HepG2 (cell line): ENCODE measurements around the gene RING1. TPM values are rescaled to one million over a fixed set of nuclear protein-coding genes. Genes with fewer than 3 reads are reported as not detected.
A peak's percentile ranks its signal among the peaks of the same experiment; 100 is the strongest.

Source experiments
- AGO1 ChIP-seq: fragments of 200-400 bp; formaldehyde crosslinking; IDR thresholded peaks from 2 replicates; pipeline ENCODE4 v1.6.1; 2017; ENCODE audit warnings: mild to moderate bottlenecking, low read depth, low read length, moderate library complexity; ENCODE audit not compliant: poor library complexity, severe bottlenecking
- ATRX ChIP-seq: sonication (generic); formaldehyde crosslinking; IDR thresholded peaks from 2 replicates; pipeline ENCODE4 v1.4.0; 2020; ENCODE audit warnings: missing genetic modification reagents, borderline replicate concordance
- BRCA1 ChIP-seq: sonication (generic); formaldehyde crosslinking; IDR thresholded peaks from 2 replicates; pipeline ENCODE4 v1.4.0; 2020; ENCODE audit warnings: missing genetic modification reagents
- EZH2 ChIP-seq: conservative IDR thresholded peaks from 2 replicates; pipeline ENCODE4 v1.6.1; 2012; ENCODE audit warnings: mild to moderate bottlenecking, low read depth, low read length, moderate library complexity
- KDM2A ChIP-seq: sonication (generic); formaldehyde crosslinking; IDR thresholded peaks from 2 replicates; pipeline ENCODE4 v1.4.0; 2020; ENCODE audit warnings: low read depth, missing genetic modification reagents, borderline replicate concordance
- MXD4 ChIP-seq: IDR thresholded peaks from 2 replicates; pipeline ENCODE4 v1.6.1; 2016; ENCODE audit warnings: mild to moderate bottlenecking, missing biosample characterization, missing genetic modification reagents
- MYC ChIP-seq: sonication (generic); formaldehyde crosslinking; IDR thresholded peaks from 2 replicates; pipeline ENCODE4 v1.9.0; 2021; ENCODE audit warnings: missing genetic modification reagents, borderline replicate concordance
- NFKB2 ChIP-seq: sonication (generic); formaldehyde crosslinking; IDR thresholded peaks from 2 replicates; pipeline ENCODE4 v1.4.0; 2020; ENCODE audit warnings: missing genetic modification reagents, borderline replicate concordance
- ZNF17 ChIP-seq: sonication (generic); formaldehyde crosslinking; IDR thresholded peaks from 2 replicates; pipeline ENCODE4 v1.5.0; 2020; ENCODE audit warnings: mild to moderate bottlenecking, missing genetic modification reagents
- ZNF484 ChIP-seq: sonication (generic); formaldehyde crosslinking; IDR thresholded peaks from 2 replicates; pipeline ENCODE4 v1.5.1; 2020; ENCODE audit warnings: mild to moderate bottlenecking, low read depth, missing genetic modification reagents, borderline replicate concordance
- ZNF550 ChIP-seq: sonication (generic); formaldehyde crosslinking; IDR thresholded peaks from 2 replicates; pipeline ENCODE4 v1.4.0; 2020; ENCODE audit warnings: mild to moderate bottlenecking, missing genetic modification reagents, borderline replicate concordance
- ZNF615 ChIP-seq: sonication (generic); formaldehyde crosslinking; IDR thresholded peaks from 2 replicates; pipeline ENCODE4 v1.5.0; 2020; ENCODE audit warnings: mild to moderate bottlenecking, missing genetic modification reagents, borderline replicate concordance
- ZNF713 ChIP-seq: sonication (generic); formaldehyde crosslinking; IDR thresholded peaks from 2 replicates; pipeline ENCODE4 v1.4.0; 2020; ENCODE audit warnings: mild to moderate bottlenecking, missing genetic modification reagents
- polyA plus RNA-seq, 8 experiments: library from polyadenylated mRNA; depleted of rRNA in 3 of 8; stranded (reverse) in 7 of 8; unstranded in 1 of 8; fragments of >200 nt; fragmentation: Illumina TruSeq in 4 of 8; extraction: Trizol in 4 of 8; gene quantifications; 2 replicates each; pipeline versions ENCODE4 v1.2.1 to v1.2.3, GENCODE V29; 2011 to 2016; ENCODE audit warnings: low read depth in 4 of 8, missing spikeins in 1 of 8, mixed read lengths in 1 of 8; ENCODE audit not compliant: insufficient read depth in 1 of 8
- total RNA-seq, 5 experiments: library from RNA; depleted of rRNA; stranded (reverse); fragments of >200 nt; fragmentation: Illumina TruSeq; extraction: Trizol; gene quantifications; 2 replicates each; pipeline ENCODE4 v1.2.3, GENCODE V29; 2016; ENCODE audit warnings: low read depth in 1 of 5
- TF ChIP-seq, protein P1 (sequence below): sonication (generic); formaldehyde crosslinking; IDR thresholded peaks from 2 replicates; pipeline ENCODE4 v1.4.0; 2020; ENCODE audit warnings: missing genetic modification reagents, mild to moderate bottlenecking, borderline replicate concordance
- TF ChIP-seq, protein P2 (sequence below): sonication (generic); formaldehyde crosslinking; IDR thresholded peaks from 2 replicates; pipeline ENCODE4 v1.4.0; 2020; ENCODE audit warnings: missing genetic modification reagents
- TF ChIP-seq, protein P3 (sequence below): sonication (generic); formaldehyde crosslinking; IDR thresholded peaks from 2 replicates; pipeline ENCODE4 v1.9.0; 2021; ENCODE audit warnings: missing genetic modification reagents, borderline replicate concordance
- TF ChIP-seq, protein P4 (sequence below): sonication (generic); IDR thresholded peaks from 2 replicates; pipeline ENCODE4 v1.6.1; 2016; ENCODE audit warnings: low read depth, borderline replicate concordance
- TF ChIP-seq, protein P5 (sequence below): IDR thresholded peaks from 2 replicates; pipeline ENCODE4 v1.6.1; 2012; ENCODE audit warnings: low read depth, low read length, improper control_type of control experiment

The RING1 gene
- total and polyA plus RNA-seq, 2 of the 13 experiments (the other 11 are each of a cell fraction or from before 2014, with no cell fraction given): 23.9 to 33.6 TPM

DNA sequence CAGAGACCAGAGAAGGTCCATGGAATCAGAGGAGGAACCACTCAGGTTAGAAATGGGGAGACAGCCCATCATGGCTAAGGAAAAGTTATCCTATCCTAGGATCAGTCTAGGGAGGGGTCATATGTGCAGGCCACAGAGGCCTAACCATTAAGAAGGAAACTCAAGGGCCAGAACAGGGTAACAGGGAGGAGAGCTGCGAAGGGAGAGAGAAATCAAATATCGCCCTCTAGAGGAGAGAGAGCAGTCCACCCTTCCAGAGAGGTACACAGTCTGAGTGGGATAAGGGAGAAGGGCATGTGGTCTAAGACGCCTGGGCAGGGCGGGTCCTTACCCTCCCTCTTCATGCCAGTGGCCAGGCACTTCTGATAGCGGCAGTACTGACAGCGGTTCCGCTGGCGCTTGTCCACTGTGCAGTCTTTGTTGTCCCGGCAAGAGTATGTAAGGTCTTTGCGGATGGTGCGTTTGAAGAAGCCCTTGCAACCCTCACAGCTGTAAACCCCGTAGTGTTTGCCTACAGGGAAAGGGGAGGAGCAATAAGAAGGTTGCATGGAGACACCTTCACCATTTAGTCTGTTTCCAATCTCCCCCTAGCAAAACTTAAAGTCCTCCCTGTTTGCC lies 10.8 kb upstream of the RING1 start (continued):
- TF ChIP-seq MYC (CRISPR knock-in tag) (no peak), ZNF17 (no peak), KDM2A (CRISPR knock-in tag) (peak; percentile 43; the same call in 1 of the 2 replicates), ZNF550 (CRISPR knock-in tag) (no peak), AGO1 (no peak), NFKB2 (no peak), BRCA1 (CRISPR knock-in tag) (no peak), ZNF484 (CRISPR knock-in tag) (no peak), ZNF615 (CRISPR knock-in tag) (no peak), EZH2 (no peak), MXD4 (CRISPR knock-in tag) (0 out of 2 replicates have a peak, but pooled peaks have one; percentile 25), ZNF713 (no peak), ATRX (CRISPR knock-in tag) (no peak)
- TF ChIP-seq, protein P1, sequence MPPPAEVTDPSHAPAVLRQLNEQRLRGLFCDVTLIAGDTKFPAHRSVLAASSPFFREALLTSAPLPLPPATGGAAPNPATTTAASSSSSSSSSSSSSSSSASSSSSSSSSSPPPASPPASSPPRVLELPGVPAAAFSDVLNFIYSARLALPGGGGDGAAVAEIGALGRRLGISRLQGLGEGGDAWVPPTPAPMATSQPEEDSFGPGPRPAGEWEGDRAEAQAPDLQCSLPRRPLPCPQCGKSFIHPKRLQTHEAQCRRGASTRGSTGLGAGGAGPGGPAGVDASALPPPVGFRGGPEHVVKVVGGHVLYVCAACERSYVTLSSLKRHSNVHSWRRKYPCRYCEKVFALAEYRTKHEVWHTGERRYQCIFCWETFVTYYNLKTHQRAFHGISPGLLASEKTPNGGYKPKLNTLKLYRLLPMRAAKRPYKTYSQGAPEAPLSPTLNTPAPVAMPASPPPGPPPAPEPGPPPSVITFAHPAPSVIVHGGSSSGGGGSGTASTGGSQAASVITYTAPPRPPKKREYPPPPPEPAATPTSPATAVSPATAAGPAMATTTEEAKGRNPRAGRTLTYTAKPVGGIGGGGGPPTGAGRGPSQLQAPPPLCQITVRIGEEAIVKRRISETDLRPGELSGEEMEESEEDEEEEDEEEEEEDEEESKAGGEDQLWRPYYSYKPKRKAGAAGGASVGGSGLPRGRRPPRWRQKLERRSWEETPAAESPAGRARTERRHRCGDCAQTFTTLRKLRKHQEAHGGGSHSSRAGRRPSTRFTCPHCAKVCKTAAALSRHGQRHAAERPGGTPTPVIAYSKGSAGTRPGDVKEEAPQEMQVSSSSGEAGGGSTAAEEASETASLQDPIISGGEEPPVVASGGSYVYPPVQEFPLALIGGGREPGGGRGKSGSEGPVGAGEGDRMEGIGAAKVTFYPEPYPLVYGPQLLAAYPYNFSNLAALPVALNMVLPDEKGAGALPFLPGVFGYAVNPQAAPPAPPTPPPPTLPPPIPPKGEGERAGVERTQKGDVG (CRISPR knock-in tag): 0 out of 2 replicates have a peak, but pooled peaks have one; percentile 51
- TF ChIP-seq, protein P2, sequence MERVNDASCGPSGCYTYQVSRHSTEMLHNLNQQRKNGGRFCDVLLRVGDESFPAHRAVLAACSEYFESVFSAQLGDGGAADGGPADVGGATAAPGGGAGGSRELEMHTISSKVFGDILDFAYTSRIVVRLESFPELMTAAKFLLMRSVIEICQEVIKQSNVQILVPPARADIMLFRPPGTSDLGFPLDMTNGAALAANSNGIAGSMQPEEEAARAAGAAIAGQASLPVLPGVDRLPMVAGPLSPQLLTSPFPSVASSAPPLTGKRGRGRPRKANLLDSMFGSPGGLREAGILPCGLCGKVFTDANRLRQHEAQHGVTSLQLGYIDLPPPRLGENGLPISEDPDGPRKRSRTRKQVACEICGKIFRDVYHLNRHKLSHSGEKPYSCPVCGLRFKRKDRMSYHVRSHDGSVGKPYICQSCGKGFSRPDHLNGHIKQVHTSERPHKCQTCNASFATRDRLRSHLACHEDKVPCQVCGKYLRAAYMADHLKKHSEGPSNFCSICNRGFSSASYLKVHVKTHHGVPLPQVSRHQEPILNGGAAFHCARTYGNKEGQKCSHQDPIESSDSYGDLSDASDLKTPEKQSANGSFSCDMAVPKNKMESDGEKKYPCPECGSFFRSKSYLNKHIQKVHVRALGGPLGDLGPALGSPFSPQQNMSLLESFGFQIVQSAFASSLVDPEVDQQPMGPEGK (CRISPR knock-in tag): peak; percentile 52
- TF ChIP-seq, protein P3, sequence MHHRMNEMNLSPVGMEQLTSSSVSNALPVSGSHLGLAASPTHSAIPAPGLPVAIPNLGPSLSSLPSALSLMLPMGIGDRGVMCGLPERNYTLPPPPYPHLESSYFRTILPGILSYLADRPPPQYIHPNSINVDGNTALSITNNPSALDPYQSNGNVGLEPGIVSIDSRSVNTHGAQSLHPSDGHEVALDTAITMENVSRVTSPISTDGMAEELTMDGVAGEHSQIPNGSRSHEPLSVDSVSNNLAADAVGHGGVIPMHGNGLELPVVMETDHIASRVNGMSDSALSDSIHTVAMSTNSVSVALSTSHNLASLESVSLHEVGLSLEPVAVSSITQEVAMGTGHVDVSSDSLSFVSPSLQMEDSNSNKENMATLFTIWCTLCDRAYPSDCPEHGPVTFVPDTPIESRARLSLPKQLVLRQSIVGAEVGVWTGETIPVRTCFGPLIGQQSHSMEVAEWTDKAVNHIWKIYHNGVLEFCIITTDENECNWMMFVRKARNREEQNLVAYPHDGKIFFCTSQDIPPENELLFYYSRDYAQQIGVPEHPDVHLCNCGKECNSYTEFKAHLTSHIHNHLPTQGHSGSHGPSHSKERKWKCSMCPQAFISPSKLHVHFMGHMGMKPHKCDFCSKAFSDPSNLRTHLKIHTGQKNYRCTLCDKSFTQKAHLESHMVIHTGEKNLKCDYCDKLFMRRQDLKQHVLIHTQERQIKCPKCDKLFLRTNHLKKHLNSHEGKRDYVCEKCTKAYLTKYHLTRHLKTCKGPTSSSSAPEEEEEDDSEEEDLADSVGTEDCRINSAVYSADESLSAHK (CRISPR knock-in tag): no peak
- TF ChIP-seq, protein P4, sequence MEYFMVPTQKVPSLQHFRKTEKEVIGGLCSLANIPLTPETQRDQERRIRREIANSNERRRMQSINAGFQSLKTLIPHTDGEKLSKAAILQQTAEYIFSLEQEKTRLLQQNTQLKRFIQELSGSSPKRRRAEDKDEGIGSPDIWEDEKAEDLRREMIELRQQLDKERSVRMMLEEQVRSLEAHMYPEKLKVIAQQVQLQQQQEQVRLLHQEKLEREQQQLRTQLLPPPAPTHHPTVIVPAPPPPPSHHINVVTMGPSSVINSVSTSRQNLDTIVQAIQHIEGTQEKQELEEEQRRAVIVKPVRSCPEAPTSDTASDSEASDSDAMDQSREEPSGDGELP: peak; percentile 52; the same call in 1 of the 2 replicates
- TF ChIP-seq, protein P5, sequence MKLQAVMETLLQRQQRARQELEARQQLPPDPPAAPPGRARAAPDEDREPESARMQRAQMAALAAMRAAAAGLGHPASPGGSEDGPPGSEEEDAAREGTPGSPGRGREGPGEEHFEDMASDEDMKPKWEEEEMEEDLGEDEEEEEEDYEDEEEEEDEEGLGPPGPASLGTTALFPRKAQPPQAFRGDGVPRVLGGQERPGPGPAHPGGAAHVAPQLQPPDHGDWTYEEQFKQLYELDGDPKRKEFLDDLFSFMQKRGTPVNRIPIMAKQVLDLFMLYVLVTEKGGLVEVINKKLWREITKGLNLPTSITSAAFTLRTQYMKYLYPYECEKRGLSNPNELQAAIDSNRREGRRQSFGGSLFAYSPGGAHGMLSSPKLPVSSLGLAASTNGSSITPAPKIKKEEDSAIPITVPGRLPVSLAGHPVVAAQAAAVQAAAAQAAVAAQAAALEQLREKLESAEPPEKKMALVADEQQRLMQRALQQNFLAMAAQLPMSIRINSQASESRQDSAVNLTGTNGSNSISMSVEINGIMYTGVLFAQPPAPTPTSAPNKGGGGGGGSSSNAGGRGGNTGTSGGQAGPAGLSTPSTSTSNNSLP: 0 out of 2 replicates have a peak, but pooled peaks have one; percentile 40
